H1 (cell line): ENCODE measurements around the gene B3GALNT1. TPM values are rescaled to one million over a fixed set of nuclear protein-coding genes. Genes with fewer than 3 reads are reported as not detected.

Source experiments
- CTCF ChIA-PET: fragments of 300-600 bp; sonication (Branson Sonifier 250); formaldehyde crosslinking; loops from one replicate; lab custom pipeline; 2021; ENCODE audit not compliant: partially characterized antibody; lab: Charles Lee
- POLR2A ChIA-PET: fragments of 300-600 bp; sonication (Branson Sonifier 250); formaldehyde crosslinking; loops from one replicate; lab custom pipeline; 2021; ENCODE audit warnings: inconsistent platforms; ENCODE audit not compliant: partially characterized antibody; lab: Charles Lee
- DNase-seq, 2 experiments: peaks; one replicate each; pipeline versions ENCODE4 v3.0.0 to v3.0.0-alpha.2; 2010 to 2022; ENCODE audit warnings: low spot score in 2 of 2, low read depth in 1 of 2, mixed read lengths in 1 of 2
- FAIRE-seq: peaks from 2 replicates; lab custom pipeline; 2011; peaks lifted over from hg19 to GRCh38; lab: Jason Lieb, UNC
- H2AFZ ChIP-seq: 2 replicates; pipeline ENCODE4 v1.8.1; 2012; ENCODE audit warnings: low read length, inconsistent platforms
- H2AK5ac ChIP-seq: 2 replicates; pipeline ENCODE4 v1.6.1; 2013; ENCODE audit warnings: low read depth, low read length
- H2BK120ac ChIP-seq: replicated peaks from 2 replicates; pipeline ENCODE3; 2013; ENCODE audit warnings: low read depth, low read length, inconsistent platforms
- H2BK12ac ChIP-seq: 2 replicates; pipeline ENCODE4 v1.6.1; 2013; ENCODE audit warnings: low read depth, low read length
- H2BK15ac ChIP-seq: 2 replicates; pipeline ENCODE4 v1.6.1; 2013; ENCODE audit warnings: low read length
- H2BK20ac ChIP-seq: 2 replicates; pipeline ENCODE4 v1.6.1; 2013; ENCODE audit warnings: low read length
- H2BK5ac ChIP-seq: 2 replicates; pipeline ENCODE4 v1.6.1; 2013; ENCODE audit warnings: low read depth, low read length
- H3K14ac ChIP-seq: 2 replicates; pipeline ENCODE4 v1.6.1; 2013; ENCODE audit warnings: inconsistent platforms; ENCODE audit not compliant: insufficient read length
- H3K18ac ChIP-seq: 2 replicates; pipeline ENCODE4 v1.6.1; 2013; ENCODE audit warnings: low read length; ENCODE audit errors: extremely low read depth
- H3K23ac ChIP-seq: 2 replicates; pipeline ENCODE4 v1.6.1; 2013; ENCODE audit warnings: inconsistent platforms; ENCODE audit not compliant: insufficient read length
- H3K23me2 ChIP-seq: 2 replicates; pipeline ENCODE4 v1.6.1; 2013; ENCODE audit warnings: low read depth, low read length
- H3K27ac ChIP-seq: 2 replicates; pipeline ENCODE4 v1.6.1; 2011; ENCODE audit warnings: low read depth, low read length, inconsistent platforms
- H3K27me3 ChIP-seq, 4 experiments: replicated peaks in 1 of 4; 1 replicate in 1 of 4; 2 replicates in 3 of 4; pipeline versions ENCODE4 v1.6.1 to v1.8.1; 2011 to 2013; ENCODE audit warnings: low read length in 3 of 4, mild to moderate bottlenecking in 3 of 4, inconsistent platforms in 2 of 4, mixed read lengths in 2 of 4, moderate library complexity in 1 of 4; ENCODE audit not compliant: control insufficient read depth in 3 of 4, insufficient read depth in 3 of 4; ENCODE audit errors: extremely low read depth in 1 of 4
- H3K36me3 ChIP-seq, 4 experiments: 2 replicates each; pipeline versions ENCODE4 v1.6.1 to v1.8.1; 2011 to 2013; ENCODE audit warnings: mild to moderate bottlenecking in 4 of 4, low read length in 3 of 4, moderate library complexity in 2 of 4, control low read depth in 1 of 4, inconsistent platforms in 1 of 4; ENCODE audit not compliant: insufficient read depth in 4 of 4, control insufficient read depth in 2 of 4
- H3K4ac ChIP-seq: replicated peaks from 2 replicates; pipeline ENCODE3; 2013; ENCODE audit warnings: low read length, low read depth, mixed read lengths, inconsistent platforms; ENCODE audit not compliant: insufficient read length
- H3K4me1 ChIP-seq, 4 experiments: replicated peaks in 1 of 4; 1 replicate in 1 of 4; 2 replicates in 3 of 4; pipeline versions ENCODE4 v1.6.1 to v1.8.1; 2011 to 2013; ENCODE audit warnings: low read length in 3 of 4, inconsistent platforms in 2 of 4, mixed read lengths in 1 of 4; ENCODE audit not compliant: insufficient read depth in 4 of 4, control insufficient read depth in 3 of 4
- H3K4me2 ChIP-seq, 2 experiments: 2 replicates each; pipeline versions ENCODE4 v1.6.1 to v1.8.1; 2011 to 2013; ENCODE audit warnings: low read depth in 2 of 2, low read length in 2 of 2, control low read depth in 1 of 2, inconsistent platforms in 1 of 2, mild to moderate bottlenecking in 1 of 2; ENCODE audit not compliant: insufficient read depth in 1 of 2
- H3K4me3 ChIP-seq, 4 experiments: fragments of 200-600, 300-600 bp in 1 of 4; sonication (generic), shearing (Covaris generic), sonication (Bioruptor Twin) in 1 of 4; 2 replicates each; pipeline versions ENCODE4 v1.5.1 to v1.8.1; 2011 to 2016; ENCODE audit warnings: low read length in 4 of 4, low read depth in 3 of 4, control low read depth in 2 of 4, inconsistent platforms in 2 of 4, mild to moderate bottlenecking in 2 of 4, mixed read lengths in 1 of 4, moderate library complexity in 1 of 4; ENCODE audit not compliant: insufficient read depth in 2 of 4; ENCODE audit errors: extremely low read depth in 1 of 4
- H3K56ac ChIP-seq: replicated peaks from 2 replicates; pipeline ENCODE3; 2013; ENCODE audit warnings: low read depth, mild to moderate bottlenecking, mixed read lengths, low read length, inconsistent platforms; ENCODE audit not compliant: insufficient read length
- H3K79me1 ChIP-seq: 2 replicates; pipeline ENCODE4 v1.6.1; 2013; ENCODE audit warnings: low read depth, low read length, control low read depth
- H3K79me2 ChIP-seq, 2 experiments: 2 replicates each; pipeline versions ENCODE4 v1.6.1 to v1.8.1; 2012 to 2013; ENCODE audit warnings: low read length in 2 of 2, mild to moderate bottlenecking in 2 of 2, inconsistent platforms in 1 of 2; ENCODE audit not compliant: insufficient read depth in 2 of 2, control insufficient read depth in 1 of 2
- H3K9ac ChIP-seq, 4 experiments: replicated peaks in 1 of 4; 1 replicate in 1 of 4; 2 replicates in 3 of 4; pipeline versions ENCODE4 v1.6.1 to v1.8.1; 2011 to 2013; ENCODE audit warnings: low read depth in 3 of 4, low read length in 3 of 4, control low read depth in 2 of 4, mild to moderate bottlenecking in 2 of 4, moderate library complexity in 2 of 4, inconsistent platforms in 1 of 4; ENCODE audit errors: extremely low read depth in 1 of 4
- H3K9me3 ChIP-seq, 2 experiments: 2 replicates each; pipeline versions ENCODE4 v1.6.1 to v1.8.1; 2012 to 2013; ENCODE audit warnings: mild to moderate bottlenecking in 2 of 2, moderate library complexity in 2 of 2, control low read depth in 1 of 2, inconsistent platforms in 1 of 2, low read depth in 1 of 2, low read length in 1 of 2, mixed read lengths in 1 of 2; ENCODE audit not compliant: insufficient read depth in 2 of 2
- H4K20me1 ChIP-seq, 2 experiments: replicated peaks in 1 of 2; 2 replicates each; pipeline versions ENCODE3 to v1.8.1; 2011 to 2013; ENCODE audit warnings: inconsistent platforms in 2 of 2, low read length in 2 of 2, mild to moderate bottlenecking in 1 of 2; ENCODE audit not compliant: insufficient read depth in 2 of 2, control insufficient read depth in 1 of 2
- H4K5ac ChIP-seq: 2 replicates; pipeline ENCODE4 v1.6.1; 2013; ENCODE audit warnings: low read length, low read depth, mixed read lengths, inconsistent platforms; ENCODE audit not compliant: insufficient read length
- H4K8ac ChIP-seq: 2 replicates; pipeline ENCODE4 v1.8.0; 2013; ENCODE audit warnings: mild to moderate bottlenecking, moderate library complexity, low read length, inconsistent platforms; ENCODE audit not compliant: insufficient read depth; ENCODE audit errors: extremely low read depth
- H4K91ac ChIP-seq: replicated peaks from 2 replicates; pipeline ENCODE3; 2013; ENCODE audit warnings: low read length, mixed read lengths, inconsistent platforms; ENCODE audit not compliant: insufficient read length
- RBBP5 ChIP-seq: IDR thresholded peaks from 2 replicates; pipeline ENCODE4 v1.7.1; 2012; ENCODE audit warnings: low read depth, mild to moderate bottlenecking, inconsistent platforms, low read length, moderate library complexity, borderline replicate concordance
- WGBS, 2 experiments: shearing (Covaris generic) in 1 of 2; methylation state at CpG; one replicate each; pipeline versions ENCODE4 v1.1.6 to v1.1.7; 2013 to 2015; ENCODE audit warnings: low lambda C conversion rate in 2 of 2, mixed read lengths in 2 of 2, inconsistent platforms in 1 of 2, low coverage in 1 of 2, missing lambda C conversion rate in 1 of 2; ENCODE audit not compliant: insufficient replicate concordance in 2 of 2, insufficient coverage in 1 of 2, insufficient read length in 1 of 2; ENCODE audit errors: extremely low coverage in 1 of 2, missing lambda C conversion rate in 1 of 2; 5-methylcytosine and 5-hydroxymethylcytosine counted together
- polyA plus RNA-seq, 7 experiments: library from polyadenylated mRNA; depleted of rRNA in 3 of 7; stranded (reverse) in 5 of 7; unstranded in 2 of 7; fragments of >200 nt in 5 of 7; fragments of 200-250 nt in 2 of 7; gene quantifications; 1 replicate in 5 of 7; 2 replicates in 1 of 7; 4 replicates in 1 of 7; pipeline versions ENCODE4 v1.2.1 to v1.2.3, GENCODE V29; 2011 to 2013; ENCODE audit warnings: missing spikeins in 2 of 7, mixed read lengths in 2 of 7
- total RNA-seq: library from RNA; stranded (reverse); fragmentation: NEBNext Ultra II Directional; extraction: Animal tissue kit (Norgen Biotek cat#: 25700); gene quantifications from 2 replicates; pipeline ENCODE4 v1.2.1, GENCODE V29; 2021

The B3GALNT1 gene
- total and polyA plus RNA-seq, 2 of the 8 experiments (the other 6 are each of a cell fraction or from before 2014, with no cell fraction given), result 5.0 to 8.1 TPM

DNA sequence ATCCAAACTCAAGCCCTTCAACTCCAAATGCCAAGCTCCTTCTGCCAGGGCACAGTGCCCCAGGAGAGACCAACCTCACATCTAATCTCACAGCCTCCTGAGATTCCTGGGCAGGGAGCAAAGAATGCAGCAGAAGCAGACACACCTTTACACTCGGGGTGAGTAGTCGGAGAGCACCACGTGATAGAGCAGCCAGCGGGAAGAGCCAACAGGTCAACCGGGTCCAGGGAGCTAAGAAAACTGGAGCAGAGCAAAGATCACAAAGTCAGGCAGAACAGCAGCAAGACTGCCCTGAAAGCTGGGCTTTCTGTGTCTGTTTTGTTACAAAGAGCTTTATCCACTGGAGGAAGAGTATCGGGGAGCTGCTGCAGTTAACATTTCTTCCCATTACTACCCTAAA, 4.2 kb downstream of the B3GALNT1 start:
- Histone ChIP-seq H4K20me1 (no peaks in the 10 kb centered on the region), H3K4ac (no peak overlapping the region), H3K23me2 (peaks cover 5% of the 10 kb centered on the region; the same call in 1 of the 2 replicates), H2BK20ac (no peak overlapping the region), H3K56ac (no peak overlapping the region), H3K23ac (no peak overlapping the region), H3K4me3 (no peak overlapping the region), H3K79me1 (no peaks in the 10 kb centered on the region), H4K91ac (no peak overlapping the region), H3K9ac (no peak overlapping the region), H3K27me3 (peaks cover 3 to 21% (median 11%) of the 10 kb centered on the region in 4 experiments), H3K14ac (no peak overlapping the region), H3K4me2 (no peak overlapping the region), H3K9me3 (no peaks in the 10 kb centered on the region), H3K4me1 (no peaks in the 10 kb centered on the region), H3K79me2 (no peaks in the 10 kb centered on the region), H2BK12ac (no peak overlapping the region), H2BK15ac (no peak overlapping the region), H3K36me3 (no peaks in the 10 kb centered on the region), H4K5ac (no peak overlapping the region), H2AK5ac (no peak overlapping the region), H2BK5ac (no peak overlapping the region)
- WGBS, 2 experiments, result 95% methylated on average over 6 of the region's 6 CpGs; no CpG with 5 or more reads in 1 of the 2 experiments
- ChIA-PET POLR2A (no interaction called here), CTCF (interaction anchor here (0.6 to 0.9 kb wide), 2 partner anchors 10 to 101 kb away, joined by 3 read pairs; no protein-coding TSS in a partner anchor)
- no peak for DNase-seq
- no peak for FAIRE-seq
- no peak for TF ChIP-seq RBBP5
- TF ChIP-seq, all 59 proteins: peak for 0
- Histone ChIP-seq H3K27ac (no peak overlapping the region), H2BK120ac (no peak overlapping the region), H2AFZ (no peak overlapping the region), H3K18ac (no peak overlapping the region), H4K8ac (no peak overlapping the region)
